H1 (cell line): ENCODE data around the gene RS1.

ENCODE experiments used
- BCL11A ChIP-seq, 2 experiments: IDR thresholded peaks; one replicate each; pipeline ENCODE4 v1.6.1; 2011; ENCODE audit warnings: low read depth in 2 of 2, low read length in 2 of 2, mild to moderate bottlenecking in 2 of 2
- CTCF ChIP-seq, 3 experiments: IDR thresholded peaks; 1 replicate in 2 of 3; 2 replicates in 1 of 3; pipeline versions ENCODE4 v1.5.1 to v1.6.1; 2011; ENCODE audit warnings: low read length in 3 of 3, mild to moderate bottlenecking in 3 of 3, inconsistent platforms in 2 of 3, low read depth in 1 of 3, moderate library complexity in 1 of 3; ENCODE audit not compliant: insufficient read depth in 1 of 3; ENCODE audit errors: control extremely low read depth in 1 of 3
- EP300 ChIP-seq, 2 experiments: IDR thresholded peaks; 1 replicate in 1 of 2; 2 replicates in 1 of 2; pipeline ENCODE4 v1.6.1; 2011 to 2012; ENCODE audit warnings: low read depth in 2 of 2, low read length in 2 of 2, mild to moderate bottlenecking in 2 of 2, borderline replicate concordance in 1 of 2, inconsistent platforms in 1 of 2, moderate library complexity in 1 of 2
- JUN ChIP-seq: IDR thresholded peaks from 2 replicates; pipeline ENCODE4 v1.6.1; 2011; ENCODE audit warnings: low read depth, mild to moderate bottlenecking, improper control_type of control experiment, low read length
- KDM1A ChIP-seq: fragments of 200-600, 300-600 bp; sonication (generic); IDR thresholded peaks from 2 replicates; pipeline ENCODE4 v1.7.1; 2016; ENCODE audit warnings: mild to moderate bottlenecking, low read length, borderline replicate concordance
- MAX ChIP-seq: IDR thresholded peaks from 2 replicates; pipeline ENCODE4 v1.6.1; 2012; ENCODE audit warnings: inconsistent platforms
- RXRA ChIP-seq: IDR thresholded peaks from 2 replicates; pipeline ENCODE4 v1.6.1; 2011; ENCODE audit warnings: low read depth, mild to moderate bottlenecking, low read length, moderate library complexity; ENCODE audit not compliant: insufficient read depth

GRCh38 chrX:18701621-18702361 lies 29.9 kb upstream of the RS1 start:
- TF ChIP-seq CTCF (IDR thresholded peaks at IDR 0.05; ENCODE audit: control extremely low read depth in 1 of 3, insufficient read depth in 1 of 3, low read depth in 1 of 3, low read length in 3 of 3) (no peak), KDM1A (no peak), RXRA (no peak), JUN (no peak), BCL11A (IDR thresholded peaks at IDR 0.05; ENCODE audit: low read depth in 2 of 2, low read length in 2 of 2) (no peak), MAX (no peak), EP300 (IDR thresholded peaks at IDR 0.05; ENCODE audit: borderline replicate concordance in 1 of 2, low read depth in 2 of 2, low read length in 2 of 2) (no peak)
